GM12878 (cell line): ENCODE data around the gene RER1.

Experiments
- RFX5 ChIP-seq: IDR thresholded peaks from 2 replicates; pipeline ENCODE4 v1.6.1; 2011; ENCODE audit warnings: low read depth, low read length, improper control_type of control experiment
- SPI1 ChIP-seq: IDR thresholded peaks from 2 replicates; pipeline ENCODE4 v1.6.1; 2011; ENCODE audit warnings: low read depth, mild to moderate bottlenecking, low read length, moderate library complexity, borderline replicate concordance; ENCODE audit not compliant: insufficient read depth
- TCF7 ChIP-seq: IDR thresholded peaks from 2 replicates; pipeline ENCODE4 v1.6.1; 2014; ENCODE audit warnings: antibody characterized with exemption, borderline replicate concordance
- TF ChIP-seq, protein P1 (sequence below), 3 experiments: IDR thresholded peaks in 2 of 3; conservative IDR thresholded peaks in 1 of 3; 2 replicates each; pipeline ENCODE4 v1.5.1; 2011; ENCODE audit warnings: low read depth in 3 of 3, low read length in 3 of 3, mild to moderate bottlenecking in 3 of 3, control low read depth in 2 of 3, moderate library complexity in 2 of 3, inconsistent platforms in 1 of 3, mixed read lengths in 1 of 3; ENCODE audit not compliant: control insufficient read depth in 2 of 3, insufficient read depth in 1 of 3; ENCODE audit errors: extremely low read depth in 1 of 3
- TF ChIP-seq, protein P2 (sequence below): IDR thresholded peaks from 2 replicates; pipeline ENCODE4 v1.6.1; 2011; ENCODE audit warnings: borderline replicate concordance, low read depth, mild to moderate bottlenecking, moderate library complexity, mixed read lengths, low read length; ENCODE audit not compliant: insufficient read depth; ENCODE audit errors: extremely low read length
- TF ChIP-seq, protein P3 (sequence below): fragments of 450-650 bp; IDR thresholded peaks from 2 replicates; pipeline ENCODE4 v1.6.1; 2017; ENCODE audit warnings: antibody characterized with exemption, mild to moderate bottlenecking, moderate library complexity
- TF ChIP-seq, protein P4 (sequence below): IDR thresholded peaks from 2 replicates; pipeline ENCODE4 v1.6.1; 2012; ENCODE audit warnings: mild to moderate bottlenecking, low read depth, low read length
- TF ChIP-seq, protein P5 (sequence below): fragments of 450-650 bp; IDR thresholded peaks from 2 replicates; pipeline ENCODE4 v1.6.1; 2017; ENCODE audit warnings: mild to moderate bottlenecking

DNA sequence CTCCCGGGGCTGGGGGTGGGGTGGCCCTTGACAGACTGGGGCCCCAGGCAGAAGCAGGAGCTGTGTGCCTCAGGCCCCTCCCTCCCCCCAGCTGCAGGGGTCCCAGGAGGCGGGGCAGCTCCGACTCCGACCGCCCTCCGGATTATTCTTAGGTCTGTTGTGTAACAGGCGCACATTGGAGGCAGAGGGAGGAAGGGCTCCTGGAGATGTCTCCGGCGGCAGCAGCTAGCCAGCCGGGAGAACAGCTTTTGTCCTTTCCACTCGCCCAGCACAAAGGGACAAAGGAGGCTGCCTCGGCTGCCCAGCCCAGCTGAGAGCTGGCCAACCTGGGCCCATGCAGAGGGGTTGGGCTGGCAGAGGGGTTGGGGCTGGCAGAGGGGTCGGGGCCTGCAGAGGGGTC lies 54.8 kb downstream of the RER1 start:
- TF ChIP-seq, protein P1, sequence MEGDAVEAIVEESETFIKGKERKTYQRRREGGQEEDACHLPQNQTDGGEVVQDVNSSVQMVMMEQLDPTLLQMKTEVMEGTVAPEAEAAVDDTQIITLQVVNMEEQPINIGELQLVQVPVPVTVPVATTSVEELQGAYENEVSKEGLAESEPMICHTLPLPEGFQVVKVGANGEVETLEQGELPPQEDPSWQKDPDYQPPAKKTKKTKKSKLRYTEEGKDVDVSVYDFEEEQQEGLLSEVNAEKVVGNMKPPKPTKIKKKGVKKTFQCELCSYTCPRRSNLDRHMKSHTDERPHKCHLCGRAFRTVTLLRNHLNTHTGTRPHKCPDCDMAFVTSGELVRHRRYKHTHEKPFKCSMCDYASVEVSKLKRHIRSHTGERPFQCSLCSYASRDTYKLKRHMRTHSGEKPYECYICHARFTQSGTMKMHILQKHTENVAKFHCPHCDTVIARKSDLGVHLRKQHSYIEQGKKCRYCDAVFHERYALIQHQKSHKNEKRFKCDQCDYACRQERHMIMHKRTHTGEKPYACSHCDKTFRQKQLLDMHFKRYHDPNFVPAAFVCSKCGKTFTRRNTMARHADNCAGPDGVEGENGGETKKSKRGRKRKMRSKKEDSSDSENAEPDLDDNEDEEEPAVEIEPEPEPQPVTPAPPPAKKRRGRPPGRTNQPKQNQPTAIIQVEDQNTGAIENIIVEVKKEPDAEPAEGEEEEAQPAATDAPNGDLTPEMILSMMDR (IDR thresholded peaks at IDR 0.05 in 2 of 3, conservative IDR thresholded peaks at IDR 0.05 in 1 of 3; ENCODE audit: control insufficient read depth in 2 of 3, extremely low read depth in 1 of 3, insufficient read depth in 1 of 3, low read depth in 3 of 3, low read length in 3 of 3), result no peak
- no peak for TF ChIP-seq RFX5
- TF ChIP-seq, protein P2, sequence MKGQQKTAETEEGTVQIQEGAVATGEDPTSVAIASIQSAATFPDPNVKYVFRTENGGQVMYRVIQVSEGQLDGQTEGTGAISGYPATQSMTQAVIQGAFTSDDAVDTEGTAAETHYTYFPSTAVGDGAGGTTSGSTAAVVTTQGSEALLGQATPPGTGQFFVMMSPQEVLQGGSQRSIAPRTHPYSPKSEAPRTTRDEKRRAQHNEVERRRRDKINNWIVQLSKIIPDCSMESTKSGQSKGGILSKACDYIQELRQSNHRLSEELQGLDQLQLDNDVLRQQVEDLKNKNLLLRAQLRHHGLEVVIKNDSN, result no peak
- TF ChIP-seq, protein P3, sequence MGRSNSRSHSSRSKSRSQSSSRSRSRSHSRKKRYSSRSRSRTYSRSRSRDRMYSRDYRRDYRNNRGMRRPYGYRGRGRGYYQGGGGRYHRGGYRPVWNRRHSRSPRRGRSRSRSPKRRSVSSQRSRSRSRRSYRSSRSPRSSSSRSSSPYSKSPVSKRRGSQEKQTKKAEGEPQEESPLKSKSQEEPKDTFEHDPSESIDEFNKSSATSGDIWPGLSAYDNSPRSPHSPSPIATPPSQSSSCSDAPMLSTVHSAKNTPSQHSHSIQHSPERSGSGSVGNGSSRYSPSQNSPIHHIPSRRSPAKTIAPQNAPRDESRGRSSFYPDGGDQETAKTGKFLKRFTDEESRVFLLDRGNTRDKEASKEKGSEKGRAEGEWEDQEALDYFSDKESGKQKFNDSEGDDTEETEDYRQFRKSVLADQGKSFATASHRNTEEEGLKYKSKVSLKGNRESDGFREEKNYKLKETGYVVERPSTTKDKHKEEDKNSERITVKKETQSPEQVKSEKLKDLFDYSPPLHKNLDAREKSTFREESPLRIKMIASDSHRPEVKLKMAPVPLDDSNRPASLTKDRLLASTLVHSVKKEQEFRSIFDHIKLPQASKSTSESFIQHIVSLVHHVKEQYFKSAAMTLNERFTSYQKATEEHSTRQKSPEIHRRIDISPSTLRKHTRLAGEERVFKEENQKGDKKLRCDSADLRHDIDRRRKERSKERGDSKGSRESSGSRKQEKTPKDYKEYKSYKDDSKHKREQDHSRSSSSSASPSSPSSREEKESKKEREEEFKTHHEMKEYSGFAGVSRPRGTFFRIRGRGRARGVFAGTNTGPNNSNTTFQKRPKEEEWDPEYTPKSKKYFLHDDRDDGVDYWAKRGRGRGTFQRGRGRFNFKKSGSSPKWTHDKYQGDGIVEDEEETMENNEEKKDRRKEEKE, result no peak
- no peak for TF ChIP-seq TCF7
- no peak for TF ChIP-seq SPI1
- TF ChIP-seq, protein P4, sequence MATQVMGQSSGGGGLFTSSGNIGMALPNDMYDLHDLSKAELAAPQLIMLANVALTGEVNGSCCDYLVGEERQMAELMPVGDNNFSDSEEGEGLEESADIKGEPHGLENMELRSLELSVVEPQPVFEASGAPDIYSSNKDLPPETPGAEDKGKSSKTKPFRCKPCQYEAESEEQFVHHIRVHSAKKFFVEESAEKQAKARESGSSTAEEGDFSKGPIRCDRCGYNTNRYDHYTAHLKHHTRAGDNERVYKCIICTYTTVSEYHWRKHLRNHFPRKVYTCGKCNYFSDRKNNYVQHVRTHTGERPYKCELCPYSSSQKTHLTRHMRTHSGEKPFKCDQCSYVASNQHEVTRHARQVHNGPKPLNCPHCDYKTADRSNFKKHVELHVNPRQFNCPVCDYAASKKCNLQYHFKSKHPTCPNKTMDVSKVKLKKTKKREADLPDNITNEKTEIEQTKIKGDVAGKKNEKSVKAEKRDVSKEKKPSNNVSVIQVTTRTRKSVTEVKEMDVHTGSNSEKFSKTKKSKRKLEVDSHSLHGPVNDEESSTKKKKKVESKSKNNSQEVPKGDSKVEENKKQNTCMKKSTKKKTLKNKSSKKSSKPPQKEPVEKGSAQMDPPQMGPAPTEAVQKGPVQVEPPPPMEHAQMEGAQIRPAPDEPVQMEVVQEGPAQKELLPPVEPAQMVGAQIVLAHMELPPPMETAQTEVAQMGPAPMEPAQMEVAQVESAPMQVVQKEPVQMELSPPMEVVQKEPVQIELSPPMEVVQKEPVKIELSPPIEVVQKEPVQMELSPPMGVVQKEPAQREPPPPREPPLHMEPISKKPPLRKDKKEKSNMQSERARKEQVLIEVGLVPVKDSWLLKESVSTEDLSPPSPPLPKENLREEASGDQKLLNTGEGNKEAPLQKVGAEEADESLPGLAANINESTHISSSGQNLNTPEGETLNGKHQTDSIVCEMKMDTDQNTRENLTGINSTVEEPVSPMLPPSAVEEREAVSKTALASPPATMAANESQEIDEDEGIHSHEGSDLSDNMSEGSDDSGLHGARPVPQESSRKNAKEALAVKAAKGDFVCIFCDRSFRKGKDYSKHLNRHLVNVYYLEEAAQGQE, result no peak
- TF ChIP-seq, protein P5, sequence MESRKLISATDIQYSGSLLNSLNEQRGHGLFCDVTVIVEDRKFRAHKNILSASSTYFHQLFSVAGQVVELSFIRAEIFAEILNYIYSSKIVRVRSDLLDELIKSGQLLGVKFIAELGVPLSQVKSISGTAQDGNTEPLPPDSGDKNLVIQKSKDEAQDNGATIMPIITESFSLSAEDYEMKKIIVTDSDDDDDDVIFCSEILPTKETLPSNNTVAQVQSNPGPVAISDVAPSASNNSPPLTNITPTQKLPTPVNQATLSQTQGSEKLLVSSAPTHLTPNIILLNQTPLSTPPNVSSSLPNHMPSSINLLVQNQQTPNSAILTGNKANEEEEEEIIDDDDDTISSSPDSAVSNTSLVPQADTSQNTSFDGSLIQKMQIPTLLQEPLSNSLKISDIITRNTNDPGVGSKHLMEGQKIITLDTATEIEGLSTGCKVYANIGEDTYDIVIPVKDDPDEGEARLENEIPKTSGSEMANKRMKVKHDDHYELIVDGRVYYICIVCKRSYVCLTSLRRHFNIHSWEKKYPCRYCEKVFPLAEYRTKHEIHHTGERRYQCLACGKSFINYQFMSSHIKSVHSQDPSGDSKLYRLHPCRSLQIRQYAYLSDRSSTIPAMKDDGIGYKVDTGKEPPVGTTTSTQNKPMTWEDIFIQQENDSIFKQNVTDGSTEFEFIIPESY, result no peak
